Activated CD4-positive, alpha-beta T cell treated with anti-CD3 and anti-CD28 coated beads for 24 hours (primary cell): ENCODE data around the gene DPPA3.
"Not testable (repeated sequence)": the region's sequence is repeated elsewhere in the genome, so short reads cannot be mapped to it uniquely, and the experiment has no call there.

ENCODE experiments used
- DNase-seq, 2 donors: peaks; one replicate each; pipeline ENCODE4 v3.0.0-alpha.2; 2020; ENCODE audit warnings: low read depth in 2 of 2

DPPA3 gene

DNA sequence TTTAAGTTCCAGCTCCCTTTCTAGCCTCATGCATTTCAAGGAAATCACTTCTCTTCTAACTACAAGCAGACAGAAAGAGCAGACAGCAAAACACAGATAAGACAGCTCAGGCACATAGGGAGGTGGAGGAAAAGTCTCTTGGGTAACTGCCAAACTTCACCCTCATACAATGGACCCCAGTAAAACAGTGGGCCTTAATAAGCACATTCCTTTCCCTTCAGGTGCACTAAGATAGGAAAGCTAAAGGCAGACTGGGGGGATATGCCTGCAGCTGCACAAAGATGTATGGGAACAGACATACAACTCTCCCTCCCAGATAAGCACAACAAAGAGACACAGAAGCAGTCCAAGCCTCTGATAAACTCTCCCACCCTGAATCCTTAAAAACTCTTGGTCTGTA lies 19.8 kb downstream of the DPPA3 start:
- not testable (repeated sequence) for DNase-seq

DNA sequence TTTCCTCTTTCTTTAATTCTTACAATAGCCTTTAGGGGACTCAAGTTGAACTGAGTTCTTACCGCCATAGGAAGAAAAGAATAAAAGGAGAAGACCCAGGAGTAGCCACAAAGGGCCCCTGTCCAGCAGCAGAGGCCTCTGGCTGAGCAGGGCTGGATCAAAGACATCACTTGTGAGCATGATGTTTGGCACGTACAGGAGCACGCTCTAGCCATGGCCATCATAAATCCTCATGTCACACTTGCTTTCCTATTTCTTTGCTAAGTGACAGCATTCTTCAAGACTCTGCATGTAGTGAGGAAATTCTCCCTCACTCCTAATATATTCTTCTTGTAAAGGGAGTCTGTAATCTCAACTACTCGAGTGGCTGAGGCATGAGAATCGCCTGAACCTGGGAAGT lies 20.3 kb downstream of the DPPA3 start:
- no peak for DNase-seq

DNA sequence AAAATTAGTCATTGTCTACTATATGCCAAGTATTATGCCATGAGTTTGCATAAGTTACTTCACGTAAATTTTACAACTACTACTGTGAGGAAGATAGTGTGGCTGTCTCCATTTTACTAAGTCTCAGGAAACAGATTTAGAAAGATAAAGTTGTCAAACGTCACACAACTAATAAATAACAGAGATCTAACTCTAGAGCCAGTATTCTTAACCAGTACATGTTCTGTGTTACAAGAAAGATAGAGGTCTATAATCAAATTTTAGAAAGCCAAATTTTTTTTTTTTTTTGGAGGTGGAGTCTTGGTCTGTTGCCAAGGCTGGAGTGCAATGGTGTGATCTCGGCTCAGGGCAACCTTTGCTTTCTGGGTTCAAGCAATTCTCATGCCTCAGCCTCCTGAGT lies 21.8 kb downstream of the DPPA3 start:
- no peak for DNase-seq

DNA sequence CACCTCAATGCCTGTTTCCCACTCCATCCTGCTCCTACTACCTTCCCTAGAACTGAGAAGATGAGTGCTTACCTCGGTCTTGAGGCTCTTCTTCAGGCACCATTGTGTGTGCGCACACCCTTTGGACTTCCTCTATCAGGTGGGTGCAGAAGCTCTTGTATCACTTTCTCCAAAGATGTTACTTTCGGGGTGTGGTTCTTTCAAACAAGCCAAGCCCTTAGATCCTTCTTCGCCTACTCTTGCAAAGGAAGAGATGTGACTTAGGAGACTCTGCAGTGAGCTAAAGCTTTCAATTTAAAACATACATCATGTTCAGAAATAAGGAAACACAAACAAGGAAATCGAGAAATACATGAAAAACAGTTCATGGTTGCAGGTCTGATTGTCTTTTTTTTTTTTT lies 36.0 kb downstream of the DPPA3 start, which contains the start of gene CLEC4C:
Gene CLEC4C (minus strand): TSS at position 130 of the 400 bp plus-strand sequence. CDS start 27 bp downstream, at position 103.
- no peak for DNase-seq

DNA sequence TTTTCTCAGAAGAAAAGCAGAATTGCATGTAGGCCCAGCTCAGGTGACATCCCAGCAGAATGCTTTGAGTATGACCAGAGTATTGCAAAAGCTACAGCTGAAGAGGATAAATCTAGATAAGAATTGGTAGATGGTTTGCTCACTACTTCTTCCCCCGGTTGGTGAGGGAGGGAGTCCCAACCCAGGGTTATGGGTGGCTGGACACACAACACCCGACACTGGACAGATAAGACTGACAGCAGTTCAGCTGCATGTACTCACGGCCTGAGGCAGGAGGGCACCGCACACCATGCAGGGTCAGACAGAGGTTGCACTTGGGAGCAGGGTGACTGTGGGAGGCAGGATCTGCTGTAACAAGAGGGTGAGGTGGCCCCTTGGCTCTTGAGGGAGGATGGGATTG lies 37.6 kb downstream of the DPPA3 start:
- DNase-seq = no peak

DNA sequence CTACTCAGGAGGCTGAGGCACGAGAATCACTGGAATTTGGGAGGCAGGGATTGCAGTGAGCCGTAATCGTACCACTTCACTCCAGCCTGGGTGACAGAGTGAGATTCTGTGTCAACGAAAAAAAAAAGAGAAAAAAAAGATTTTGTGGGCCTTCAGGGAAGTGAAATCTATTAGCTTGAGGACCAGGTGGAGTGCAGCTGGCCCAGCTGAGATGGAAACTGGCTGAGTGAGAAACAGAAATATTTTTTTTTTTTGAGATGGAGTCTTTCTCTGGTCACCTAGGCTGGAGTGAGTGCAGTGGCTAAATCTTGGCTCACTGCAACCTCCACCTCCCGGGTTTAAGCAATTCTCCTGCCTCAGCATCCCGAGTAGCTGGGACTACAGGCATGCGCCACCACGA lies 38.2 kb downstream of the DPPA3 start:
- DNase-seq = no peak

DNA sequence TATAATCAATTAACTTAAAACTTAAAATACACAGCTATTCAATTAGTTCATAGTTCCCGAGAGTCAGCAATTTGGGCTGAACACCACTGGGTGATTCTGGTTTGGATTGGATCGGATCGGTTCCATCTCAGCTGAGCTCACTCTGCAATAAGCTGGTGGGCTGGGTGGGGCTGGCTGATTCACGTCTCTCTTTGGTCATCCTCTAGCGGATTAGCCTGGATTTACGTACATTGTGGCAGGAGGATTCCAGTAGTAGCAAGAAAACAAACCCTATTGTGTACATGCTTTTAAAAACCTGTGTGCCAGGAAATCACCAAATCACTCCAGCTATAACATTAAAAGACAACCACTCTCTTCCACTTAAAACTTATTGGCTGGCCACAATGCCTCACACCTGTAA lies 39.1 kb downstream of the DPPA3 start:
- DNase-seq = no peak

DNA sequence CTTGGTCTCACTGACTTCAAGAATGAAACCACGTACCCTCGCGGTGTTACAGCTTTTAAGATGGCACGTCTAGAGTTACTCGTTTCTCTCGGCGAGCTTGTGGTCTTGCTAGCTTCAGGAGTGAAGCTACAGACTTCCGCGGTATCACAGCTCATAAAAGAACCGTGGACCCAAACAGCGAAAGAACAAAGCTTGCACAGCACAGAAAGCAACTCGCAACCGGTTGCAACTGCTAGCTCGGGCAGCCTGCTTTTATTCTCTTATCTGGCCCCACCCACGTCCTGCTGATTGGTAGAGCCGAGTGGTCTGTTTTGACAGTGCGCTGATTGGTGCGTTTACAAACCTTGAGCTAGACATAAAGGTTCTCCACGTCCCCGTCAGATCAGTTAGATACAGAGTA lies 40.2 kb downstream of the DPPA3 start:
- no peak for DNase-seq

DNA sequence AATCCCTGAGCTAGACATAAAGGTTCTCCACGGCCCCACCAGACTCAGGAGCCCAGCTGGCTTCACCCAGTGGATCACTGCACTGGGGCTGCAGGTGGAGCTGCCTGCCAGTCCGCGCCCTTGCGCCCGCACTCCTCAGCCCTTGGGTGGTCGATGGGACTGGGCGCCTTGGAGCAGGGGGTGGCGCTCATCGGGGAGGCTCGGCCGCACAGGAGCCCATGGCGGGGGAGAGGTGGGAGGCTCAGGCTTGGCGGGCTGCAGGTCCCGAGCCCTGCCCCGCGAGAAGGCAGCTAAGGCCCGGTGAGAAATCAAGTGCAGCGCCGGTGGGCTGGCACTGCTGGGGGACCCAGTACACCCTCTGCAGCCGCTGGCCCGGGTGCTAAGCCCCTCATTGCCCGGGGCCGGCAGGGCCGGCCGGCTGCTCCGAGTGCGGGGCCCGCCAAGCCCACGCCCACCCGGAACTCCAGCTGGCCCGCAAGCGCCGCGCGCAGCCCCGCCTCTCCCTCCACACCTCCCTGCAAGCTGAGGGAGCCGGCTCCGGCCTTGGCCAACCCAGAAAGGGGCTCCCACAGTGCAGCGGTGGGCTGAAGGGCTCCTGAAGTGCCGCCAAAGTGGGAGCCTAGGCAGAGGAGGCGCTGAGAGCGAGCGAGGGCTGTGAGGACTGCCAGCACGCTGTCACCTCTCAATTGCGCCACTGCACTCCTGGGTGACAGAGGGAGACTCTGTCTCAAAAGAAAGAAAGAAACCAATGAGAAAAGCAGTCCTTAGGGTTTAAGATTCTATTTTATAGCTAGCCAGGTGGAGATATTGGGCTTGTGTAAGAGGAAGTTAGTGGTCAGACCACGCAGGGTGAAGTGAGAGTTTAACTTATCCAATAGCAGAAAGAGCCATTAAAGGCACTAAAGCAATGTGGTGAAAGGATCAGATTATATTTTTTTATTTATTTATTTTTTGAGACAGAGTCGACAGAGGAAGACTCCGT lies 41.0 kb downstream of the DPPA3 start:
- DNase-seq = not testable (repeated sequence)

DNA sequence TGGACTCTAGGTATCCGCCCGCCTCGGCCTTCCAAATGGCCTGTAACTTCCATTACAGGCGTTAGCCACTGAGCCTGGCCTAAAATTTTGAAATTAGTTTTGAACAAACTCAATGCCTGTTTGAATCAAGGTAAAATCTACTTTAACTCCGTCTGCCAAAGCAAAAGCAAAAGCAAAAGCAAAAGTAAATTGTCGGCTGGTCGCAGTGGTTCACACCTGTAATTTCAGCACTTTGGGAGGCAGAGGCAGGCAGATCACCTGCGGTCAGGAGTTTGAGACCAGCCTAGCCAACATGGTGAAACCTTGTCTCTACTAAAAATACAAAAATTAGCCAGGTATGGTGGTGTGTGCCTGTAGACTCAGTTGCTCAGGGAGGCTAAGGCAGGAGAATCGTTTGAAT lies 44.4 kb downstream of the DPPA3 start:
- DNase-seq = not testable (repeated sequence)

DNA sequence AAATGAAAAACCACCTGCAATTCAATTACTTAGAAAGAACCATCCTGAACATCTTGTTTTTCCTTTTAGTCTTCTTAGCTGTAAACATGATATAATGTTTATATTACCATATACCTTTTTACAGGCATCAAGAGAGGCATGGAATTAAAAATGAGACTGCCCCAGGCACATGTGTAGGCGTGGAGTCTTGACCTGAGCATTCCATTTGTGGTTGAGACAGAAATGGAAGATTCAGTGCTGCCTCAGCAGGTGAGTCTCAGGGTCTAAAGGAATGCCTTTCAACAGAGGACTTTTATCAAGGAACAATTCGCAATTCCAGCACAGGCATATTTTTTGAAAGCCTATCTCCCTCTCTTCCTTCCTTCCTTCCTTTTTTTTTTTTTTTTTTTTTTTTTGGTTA lies 45.8 kb downstream of the DPPA3 start:
- no peak for DNase-seq

DNA sequence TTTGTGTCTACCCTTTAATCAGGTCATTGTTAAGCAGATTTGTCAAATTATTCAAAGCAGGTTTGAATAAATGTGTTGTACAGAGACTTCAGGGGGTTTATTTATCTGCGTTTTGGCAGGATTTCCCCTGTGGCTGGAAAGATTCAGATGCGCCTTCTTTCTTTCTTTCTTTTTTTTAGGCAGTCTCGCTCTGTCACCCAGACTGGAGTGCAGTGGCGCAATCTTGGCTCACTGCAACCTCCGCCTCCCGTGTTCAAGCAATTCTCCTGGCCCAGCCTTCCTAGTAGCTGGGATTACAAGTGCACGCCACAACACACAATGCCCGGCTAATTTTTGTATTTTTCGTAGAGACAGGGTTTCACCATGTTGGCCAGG lies 47.5 kb downstream of the DPPA3 start:
- no peak for DNase-seq
